Breast epithelium (tissue), 3 donors: ENCODE results near the gene ZCCHC14.

Source experiments
- CTCF ChIP-seq, 3 donors: fragments of 450-650 bp; IDR thresholded peaks; one replicate each; pipeline ENCODE4 v1.5.1; 2016 to 2017; ENCODE audit warnings: antibody characterized with exemption in 3 of 3, mild to moderate bottlenecking in 3 of 3, moderate library complexity in 3 of 3
- POLR2A ChIP-seq: fragments of 450-650 bp; IDR thresholded peaks from one replicate; pipeline ENCODE4 v1.6.1; 2016; ENCODE audit warnings: antibody characterized with exemption, mild to moderate bottlenecking, moderate library complexity

GRCh38 chr16:87421003-87421912, 71.6 kb downstream of the ZCCHC14 start:
- no peak for TF ChIP-seq CTCF (IDR thresholded peaks at IDR 0.05)
- TF ChIP-seq POLR2A, result no peak
